ENCODE measurements around the gene PCDH15.

Gene PCDH15

DNA sequence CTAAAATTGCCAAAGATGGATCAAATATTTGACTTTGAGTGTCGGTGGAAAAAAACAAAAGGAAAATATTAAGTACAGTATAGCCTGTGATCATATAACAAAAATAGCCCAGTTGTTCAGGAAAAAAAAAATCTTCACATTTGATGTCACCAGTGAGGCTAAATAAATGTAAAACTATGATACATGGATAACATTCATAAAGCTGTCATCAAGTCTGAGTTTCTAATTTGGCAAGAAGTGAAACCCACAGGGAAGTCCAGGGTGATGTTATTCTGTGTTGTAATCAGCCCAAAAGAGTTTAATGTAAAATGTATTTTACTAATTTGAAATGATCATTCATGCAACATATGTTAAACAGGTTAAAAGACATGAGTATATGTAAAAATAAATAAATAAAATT is 908.0 kb downstream of the PCDH15 start:
- no peak overlapping the region for H3K4me3 ChIP-seq (ENCODE audit: low read length)
- no peak for DNase-seq (ENCODE audit: low read depth)
- TF ChIP-seq, protein P1, sequence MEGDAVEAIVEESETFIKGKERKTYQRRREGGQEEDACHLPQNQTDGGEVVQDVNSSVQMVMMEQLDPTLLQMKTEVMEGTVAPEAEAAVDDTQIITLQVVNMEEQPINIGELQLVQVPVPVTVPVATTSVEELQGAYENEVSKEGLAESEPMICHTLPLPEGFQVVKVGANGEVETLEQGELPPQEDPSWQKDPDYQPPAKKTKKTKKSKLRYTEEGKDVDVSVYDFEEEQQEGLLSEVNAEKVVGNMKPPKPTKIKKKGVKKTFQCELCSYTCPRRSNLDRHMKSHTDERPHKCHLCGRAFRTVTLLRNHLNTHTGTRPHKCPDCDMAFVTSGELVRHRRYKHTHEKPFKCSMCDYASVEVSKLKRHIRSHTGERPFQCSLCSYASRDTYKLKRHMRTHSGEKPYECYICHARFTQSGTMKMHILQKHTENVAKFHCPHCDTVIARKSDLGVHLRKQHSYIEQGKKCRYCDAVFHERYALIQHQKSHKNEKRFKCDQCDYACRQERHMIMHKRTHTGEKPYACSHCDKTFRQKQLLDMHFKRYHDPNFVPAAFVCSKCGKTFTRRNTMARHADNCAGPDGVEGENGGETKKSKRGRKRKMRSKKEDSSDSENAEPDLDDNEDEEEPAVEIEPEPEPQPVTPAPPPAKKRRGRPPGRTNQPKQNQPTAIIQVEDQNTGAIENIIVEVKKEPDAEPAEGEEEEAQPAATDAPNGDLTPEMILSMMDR (conservative IDR thresholded peaks at IDR 0.05; ENCODE audit: low read depth, low read length), result no peak

DNA sequence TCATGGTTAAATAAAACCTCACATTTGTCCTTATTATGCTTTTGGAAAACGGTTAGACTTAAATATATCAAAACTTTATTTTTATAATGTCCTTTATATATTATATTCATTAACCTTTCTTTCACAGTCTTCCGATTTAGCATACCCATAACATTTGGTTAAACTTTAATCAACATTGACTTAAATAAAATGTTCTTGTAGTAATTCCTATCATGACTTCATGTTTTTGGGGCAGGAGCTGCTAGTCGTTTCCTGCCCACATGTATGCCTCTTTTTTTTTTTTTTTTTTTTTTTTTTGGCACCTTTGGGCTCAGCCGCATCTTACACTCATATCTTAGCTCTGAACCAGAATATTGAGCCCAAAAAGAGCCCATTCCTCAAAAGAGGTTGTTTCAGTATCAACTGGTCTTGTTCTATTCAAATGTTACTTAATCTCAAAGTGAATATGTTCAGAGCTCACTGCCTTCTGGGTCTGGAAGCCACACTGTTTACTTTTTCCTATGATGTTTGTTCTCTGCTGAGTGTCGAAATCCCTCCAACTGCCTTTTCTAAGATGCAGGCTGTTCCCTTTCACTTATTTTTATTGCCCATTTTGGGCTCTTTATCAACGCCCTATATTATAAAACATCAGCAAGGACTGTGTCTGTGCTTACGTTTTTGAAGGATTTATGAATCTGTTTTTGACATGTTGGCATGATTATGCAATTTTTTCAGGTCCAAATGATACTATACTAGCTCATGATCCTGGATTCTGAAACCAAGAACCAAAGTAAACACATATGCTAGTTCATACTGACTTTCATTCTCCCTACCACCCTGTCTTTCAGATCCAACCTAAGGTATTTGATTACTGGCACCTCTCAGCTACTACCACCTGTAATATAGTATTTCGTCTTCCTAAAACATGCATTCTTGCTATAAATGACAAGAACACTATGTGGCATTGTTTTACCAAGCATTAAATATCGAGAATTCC is 914.4 kb downstream of the PCDH15 start:
- no peak for DNase-seq (ENCODE audit: low read depth)
- TF ChIP-seq, protein P1 (conservative IDR thresholded peaks at IDR 0.05; ENCODE audit: low read depth, low read length), result no peak
- no peak overlapping the region for H3K4me3 ChIP-seq (ENCODE audit: low read length)

DNA sequence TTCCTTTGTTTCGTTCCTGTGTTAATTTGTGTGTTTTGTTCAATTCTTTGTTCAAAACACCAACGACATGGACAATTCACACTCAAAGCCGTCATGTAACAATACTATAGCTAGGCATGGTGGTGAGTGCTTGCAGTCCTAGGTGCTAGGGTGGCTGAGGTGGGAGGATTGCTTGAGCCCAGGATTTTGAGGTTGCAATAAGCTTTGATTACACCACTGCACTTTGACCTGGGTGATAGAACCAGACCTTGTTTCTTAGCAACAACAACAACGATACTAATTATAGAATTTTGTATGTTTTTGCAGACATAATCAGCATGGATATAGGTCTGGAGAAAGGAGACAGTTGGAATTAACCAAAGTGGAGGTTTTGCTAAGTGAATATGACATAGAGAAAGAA is 936.2 kb downstream of the PCDH15 start:
- TF ChIP-seq, protein P1 (conservative IDR thresholded peaks at IDR 0.05; ENCODE audit: low read depth, low read length), result no peak
- H3K4me3 ChIP-seq (ENCODE audit: low read length), result no peak overlapping the region
- DNase-seq (ENCODE audit: low read depth), result no peak

DNA sequence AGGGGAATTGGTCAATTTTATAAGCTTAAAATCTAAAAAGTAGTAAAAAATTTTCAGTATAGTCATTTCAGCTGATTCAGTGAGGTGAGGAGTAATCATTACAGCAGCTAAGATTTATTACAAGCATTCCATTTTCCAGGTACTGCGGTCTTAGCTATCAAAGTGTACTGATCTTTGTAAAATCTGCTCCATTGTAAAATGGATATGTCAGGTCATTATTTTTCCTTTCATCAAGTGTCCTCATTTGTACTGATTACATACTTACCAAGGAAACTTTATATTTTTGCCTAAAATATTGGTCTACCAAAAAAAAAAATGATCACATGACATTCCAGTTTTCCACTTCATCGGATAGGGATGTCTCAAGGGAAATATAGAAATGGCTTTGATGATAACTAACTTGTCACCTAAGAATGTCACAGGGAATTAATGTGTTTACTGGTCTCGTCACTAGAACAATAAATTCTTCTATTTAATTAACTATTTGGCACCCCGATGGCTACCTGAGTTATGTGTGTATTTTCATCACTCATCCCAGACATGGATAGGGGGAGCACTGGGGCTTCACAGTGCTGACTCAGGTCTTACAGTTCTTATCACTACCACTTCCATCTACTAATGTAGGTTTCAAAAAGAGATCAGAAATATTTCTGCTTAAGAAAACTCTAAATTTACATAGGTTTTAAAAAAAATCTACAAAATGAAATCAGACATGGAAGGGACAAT is 948.4 kb downstream of the PCDH15 start:
- no peak for DNase-seq (ENCODE audit: low read depth)
- no peak overlapping the region for H3K4me3 ChIP-seq (ENCODE audit: low read length)
- TF ChIP-seq, protein P1 (conservative IDR thresholded peaks at IDR 0.05; ENCODE audit: low read depth, low read length), result no peak

DNA sequence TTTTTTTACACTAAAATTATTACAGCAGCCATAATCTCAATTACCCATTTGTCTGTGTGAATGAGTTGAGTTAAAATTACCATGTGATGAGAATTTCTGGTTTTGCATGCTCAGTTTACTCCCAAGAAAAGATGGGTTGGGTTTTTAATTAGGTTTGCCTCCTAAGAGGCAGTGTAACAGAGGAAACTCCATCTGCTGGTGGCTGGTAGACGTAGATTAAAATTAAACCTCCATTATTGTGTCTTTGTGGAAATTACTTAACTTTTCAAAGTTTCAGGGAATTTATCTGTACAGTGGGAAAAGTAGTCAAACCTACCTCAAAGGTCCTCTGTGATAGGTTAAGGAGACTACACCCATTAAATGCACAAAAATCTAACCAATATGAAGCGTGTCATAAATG is 954.2 kb downstream of the PCDH15 start:
- H3K4me3 ChIP-seq (ENCODE audit: low read length), result no peak overlapping the region
- TF ChIP-seq, protein P1 (conservative IDR thresholded peaks at IDR 0.05; ENCODE audit: low read depth, low read length), result peak; percentile 30
- no peak for DNase-seq (ENCODE audit: low read depth)

DNA sequence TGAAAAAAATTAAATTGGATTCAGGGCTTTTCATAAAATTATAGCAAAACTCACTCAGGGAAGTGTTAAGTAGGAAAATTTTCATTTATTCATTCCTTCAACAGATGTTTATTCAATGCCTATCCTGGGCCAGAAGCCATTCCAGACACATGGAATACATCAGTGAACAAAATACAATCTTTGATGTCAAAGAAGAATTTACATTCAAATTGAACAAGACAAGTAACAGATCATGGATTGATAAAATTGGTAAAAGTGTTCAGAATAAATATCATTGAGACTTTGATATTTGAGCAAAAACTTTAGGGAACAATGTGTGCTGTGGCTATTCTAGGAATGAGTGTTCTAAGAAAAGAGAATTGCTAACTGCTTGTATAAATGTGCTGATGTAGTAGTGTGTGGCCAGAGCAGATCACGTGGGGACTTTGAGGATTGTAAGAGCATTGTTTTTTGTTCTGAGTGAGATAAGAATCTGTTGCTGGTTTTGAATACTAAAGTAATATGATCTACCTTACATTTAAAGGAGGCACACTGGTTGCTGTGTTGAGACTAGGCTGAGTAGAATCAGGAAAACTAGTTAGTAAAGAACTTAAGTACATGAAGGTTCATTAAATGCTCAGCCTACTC is 957.2 kb downstream of the PCDH15 start:
- TF ChIP-seq, protein P1 (conservative IDR thresholded peaks at IDR 0.05; ENCODE audit: low read depth, low read length), result no peak
- H3K4me3 ChIP-seq (ENCODE audit: low read length), result no peak overlapping the region
- DNase-seq (ENCODE audit: low read depth), result peak; percentile 68
